ENCODE data around the gene P2RY6.

P2RY6 gene

DNA sequence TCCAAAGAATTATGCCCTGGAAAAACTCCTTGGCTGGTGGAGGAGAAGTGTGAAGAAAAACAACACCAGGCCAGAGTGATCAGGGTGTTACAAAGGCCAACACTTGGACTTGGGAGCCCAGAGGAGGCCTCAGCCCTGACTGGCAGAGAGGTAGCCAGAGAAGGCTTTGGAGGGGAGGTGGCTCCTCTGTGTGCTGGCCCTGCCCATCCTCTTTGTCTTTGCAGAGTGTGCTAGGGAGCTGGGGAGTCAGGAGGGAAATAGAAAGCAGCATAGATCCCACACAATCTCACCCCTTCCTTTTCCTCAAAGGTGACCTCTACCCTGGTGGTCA lies 12.0 kb upstream of the P2RY6 start:
- no peak overlapping the region for H3K4me3 ChIP-seq (ENCODE audit: low read depth, low read length)
- TF ChIP-seq, protein P1, sequence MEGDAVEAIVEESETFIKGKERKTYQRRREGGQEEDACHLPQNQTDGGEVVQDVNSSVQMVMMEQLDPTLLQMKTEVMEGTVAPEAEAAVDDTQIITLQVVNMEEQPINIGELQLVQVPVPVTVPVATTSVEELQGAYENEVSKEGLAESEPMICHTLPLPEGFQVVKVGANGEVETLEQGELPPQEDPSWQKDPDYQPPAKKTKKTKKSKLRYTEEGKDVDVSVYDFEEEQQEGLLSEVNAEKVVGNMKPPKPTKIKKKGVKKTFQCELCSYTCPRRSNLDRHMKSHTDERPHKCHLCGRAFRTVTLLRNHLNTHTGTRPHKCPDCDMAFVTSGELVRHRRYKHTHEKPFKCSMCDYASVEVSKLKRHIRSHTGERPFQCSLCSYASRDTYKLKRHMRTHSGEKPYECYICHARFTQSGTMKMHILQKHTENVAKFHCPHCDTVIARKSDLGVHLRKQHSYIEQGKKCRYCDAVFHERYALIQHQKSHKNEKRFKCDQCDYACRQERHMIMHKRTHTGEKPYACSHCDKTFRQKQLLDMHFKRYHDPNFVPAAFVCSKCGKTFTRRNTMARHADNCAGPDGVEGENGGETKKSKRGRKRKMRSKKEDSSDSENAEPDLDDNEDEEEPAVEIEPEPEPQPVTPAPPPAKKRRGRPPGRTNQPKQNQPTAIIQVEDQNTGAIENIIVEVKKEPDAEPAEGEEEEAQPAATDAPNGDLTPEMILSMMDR (IDR thresholded peaks at IDR 0.05; ENCODE audit: insufficient read depth, low read depth, low read length, missing control alignments), result no peak
- no peak for DNase-seq (ENCODE audit: low read depth)

DNA sequence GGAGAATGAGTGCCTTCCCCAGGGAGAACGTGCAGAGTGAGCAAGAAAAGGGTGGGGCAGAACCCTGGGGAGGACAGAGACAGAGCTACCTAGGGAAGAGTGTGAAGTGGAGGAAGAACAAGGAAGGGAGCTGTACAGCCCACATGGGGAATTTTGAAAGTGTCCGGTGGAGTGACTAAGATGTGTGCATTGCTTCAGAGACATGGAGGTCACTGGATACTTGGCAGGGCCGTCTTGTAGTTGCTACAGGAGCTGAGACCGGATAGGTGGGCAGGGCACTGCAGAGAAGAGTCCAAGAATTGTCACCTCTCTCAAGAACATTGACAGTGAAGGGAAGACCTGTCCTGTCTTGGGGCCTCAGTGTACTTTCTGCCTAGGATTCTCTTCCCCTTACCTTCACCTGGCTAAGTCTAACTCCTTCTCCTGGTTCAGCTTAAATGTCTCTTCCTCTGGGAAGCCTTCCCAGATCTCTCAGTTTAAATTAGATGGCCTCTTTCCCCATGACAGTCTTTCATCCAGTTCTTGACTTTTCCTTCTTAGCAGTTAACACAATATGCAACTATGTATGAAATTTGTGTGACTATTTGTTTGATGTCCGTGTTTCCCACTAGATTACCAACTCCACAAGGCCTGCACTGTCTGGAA lies 9.2 kb upstream of the P2RY6 start:
- H3K4me3 ChIP-seq (ENCODE audit: low read depth, low read length), result no peak overlapping the region
- TF ChIP-seq, protein P1 (IDR thresholded peaks at IDR 0.05; ENCODE audit: insufficient read depth, low read depth, low read length, missing control alignments), result no peak
- DNase-seq (ENCODE audit: low read depth), result no peak

DNA sequence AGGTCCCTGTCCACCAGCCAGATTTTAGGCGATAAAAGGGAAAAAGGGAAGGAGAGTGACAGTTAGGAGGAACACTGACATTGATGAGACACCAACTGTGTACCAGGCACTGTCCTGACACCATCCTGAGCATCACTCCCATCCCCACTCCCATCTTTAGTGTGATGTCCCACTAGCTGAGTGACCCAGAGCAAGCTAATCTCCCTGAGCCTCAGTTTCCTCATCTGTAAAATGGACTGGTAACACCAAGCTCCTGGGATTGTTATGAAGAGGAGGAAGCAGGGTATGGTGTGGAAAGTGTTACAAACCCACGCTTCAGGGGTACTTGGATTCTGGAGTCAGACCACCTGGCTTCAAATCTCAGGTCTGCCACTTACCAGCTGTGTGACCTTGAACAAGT lies 8.5 kb upstream of the P2RY6 start:
- DNase-seq (ENCODE audit: low read depth), result no peak
- H3K4me3 ChIP-seq (ENCODE audit: low read depth, low read length), result no peak overlapping the region
- TF ChIP-seq, protein P1 (IDR thresholded peaks at IDR 0.05; ENCODE audit: insufficient read depth, low read depth, low read length, missing control alignments), result no peak

DNA sequence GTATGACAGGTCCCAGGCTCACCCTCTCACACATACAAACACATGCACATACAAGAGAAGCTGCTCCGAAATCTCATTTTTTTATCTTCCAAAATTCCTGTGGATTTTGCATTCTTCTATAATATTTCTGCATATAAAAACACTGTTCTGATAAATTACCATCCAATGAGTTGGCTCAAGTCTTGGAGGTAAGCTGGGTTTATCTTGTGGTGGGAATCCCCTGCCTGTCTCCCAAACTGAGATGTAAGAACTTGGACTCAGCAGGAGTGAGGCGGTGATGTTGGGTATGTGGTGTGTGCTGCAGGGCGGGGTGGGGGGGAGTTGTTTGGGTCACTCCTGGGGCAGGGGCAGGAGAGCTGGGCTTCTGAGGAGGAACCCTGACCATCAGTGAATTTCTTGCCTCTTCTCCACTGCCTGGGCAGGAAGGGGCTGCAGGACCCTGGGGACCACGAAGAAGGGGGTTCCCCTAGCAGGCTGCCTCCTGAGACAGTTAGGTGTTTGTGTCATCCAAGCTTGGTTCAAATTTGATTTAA lies 6.8 kb upstream of the P2RY6 start:
- TF ChIP-seq, protein P1 (IDR thresholded peaks at IDR 0.05; ENCODE audit: insufficient read depth, low read depth, low read length, missing control alignments), result no peak
- DNase-seq (ENCODE audit: low read depth), result no peak
- no peak overlapping the region for H3K4me3 ChIP-seq (ENCODE audit: low read depth, low read length)

DNA sequence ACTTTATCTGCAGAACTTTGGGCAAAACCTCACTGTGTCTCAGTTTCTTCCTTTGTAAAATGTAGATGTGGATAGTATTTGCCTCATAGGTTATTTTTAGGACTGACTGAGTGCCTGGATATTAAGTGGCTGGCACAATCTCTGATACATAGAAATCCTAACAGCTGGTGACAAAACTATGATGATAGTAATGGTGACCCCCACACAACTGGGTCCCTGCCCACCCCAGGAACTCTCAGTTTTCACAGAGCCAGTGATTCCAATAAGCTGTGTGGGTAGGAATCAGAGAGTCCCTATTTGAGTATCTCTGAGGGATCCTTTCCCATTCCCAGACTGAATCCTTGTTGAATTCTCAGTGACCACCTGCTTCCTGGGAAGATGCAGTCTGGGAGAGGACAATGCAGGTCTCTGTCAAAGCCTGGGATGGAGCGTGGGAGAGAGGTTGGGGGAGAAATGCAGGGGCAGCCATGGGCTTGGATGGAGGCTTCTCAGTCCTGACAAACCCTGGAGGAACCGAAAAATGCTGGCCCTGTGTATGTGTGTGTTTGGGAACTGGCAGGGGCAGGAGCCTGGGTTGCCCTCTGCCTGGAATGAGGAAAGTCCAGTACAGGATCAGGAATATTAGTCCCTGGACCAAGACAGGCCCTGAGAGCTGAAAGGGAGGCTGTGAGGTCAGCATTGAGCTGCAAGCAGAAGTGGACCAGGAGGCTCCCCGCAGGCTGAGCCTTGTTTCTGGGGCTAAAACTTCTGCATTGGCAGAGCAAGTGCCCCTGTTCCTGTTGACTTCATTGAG lies 6.1 kb upstream of the P2RY6 start:
- TF ChIP-seq, protein P1 (IDR thresholded peaks at IDR 0.05; ENCODE audit: insufficient read depth, low read depth, low read length, missing control alignments), result no peak
- H3K4me3 ChIP-seq (ENCODE audit: low read depth, low read length), result no peak overlapping the region

DNA sequence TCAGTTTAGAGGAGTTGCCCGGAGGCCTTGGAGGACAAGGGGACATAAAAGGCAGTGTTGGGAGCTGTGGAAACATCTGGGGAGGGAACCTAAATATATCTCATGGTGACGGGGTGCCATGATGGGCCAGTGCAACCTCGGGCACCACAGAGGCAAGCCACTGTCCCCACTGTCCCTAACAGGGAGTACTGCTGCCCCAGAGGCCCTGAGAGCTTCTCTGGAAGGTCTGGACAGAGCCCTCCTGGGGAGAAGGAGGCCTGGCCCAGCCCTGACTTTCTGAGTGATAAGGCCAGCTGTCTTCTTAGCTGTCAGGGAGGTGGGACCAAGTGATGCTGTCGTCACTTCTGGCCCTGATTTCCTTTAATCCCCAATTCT lies 5.5 kb upstream of the P2RY6 start:
- TF ChIP-seq, protein P1 (IDR thresholded peaks at IDR 0.05; ENCODE audit: insufficient read depth, low read depth, low read length, missing control alignments), result no peak
- DNase-seq (ENCODE audit: low read depth), result no peak
- H3K4me3 ChIP-seq (ENCODE audit: low read depth, low read length), result no peak overlapping the region

More for the DNA sequence above, 6.1 kb upstream of the P2RY6 start:
- DNase-seq (ENCODE audit: low read depth), result no peak

Data from GM12865 (cell line).